Measurements from ENCODE around the gene BORCS5. TPM values are rescaled to one million over a fixed set of nuclear protein-coding genes. Genes with fewer than 3 reads are reported as not detected.
"Not testable (repeated sequence)": the region's sequence is repeated elsewhere in the genome, so short reads cannot be mapped to it uniquely, and the experiment has no call there.

BORCS5 gene
- total RNA-seq, 2 experiments from 2014 or later, result 41.1 to 43.3 TPM

GRCh38 chr12:12408265-12408690 lies 51.4 kb downstream of the BORCS5 start:
- ChIA-PET CTCF (no interaction called here), POLR2A (no interaction called here)

GRCh38 chr12:12409337-12409736 lies 52.5 kb downstream of the BORCS5 start:
- POLR2A ChIA-PET, CTCF ChIA-PET: not testable (repeated sequence)

- CTCF ChIA-PET, result interaction anchor here (0.6 to 0.7 kb wide), 3 partner anchors 66 to 262 kb away, joined by 3 to 4 read pairs (median 3); partner anchors contain the start of gene MANSC1
- POLR2A ChIA-PET, result interaction anchor here (0.7 kb wide), 1 partner anchor 82 kb away, joined by 9 read pairs; no protein-coding TSS in a partner anchor
Observed at GRCh38 chr12:12415886-12416285, 59.0 kb downstream of the BORCS5 start.

GRCh38 chr12:12419165-12419564 lies 62.3 kb downstream of the BORCS5 start:
- CTCF ChIA-PET, POLR2A ChIA-PET: not testable (repeated sequence)

- ChIA-PET CTCF (interaction anchor here (1.3 to 1.5 kb wide), 2 partner anchors 10 to 46 kb away, joined by 3 to 5 read pairs; no protein-coding TSS in a partner anchor), POLR2A (interaction anchor here (0.6 kb wide), 1 partner anchor 259 kb away, joined by 3 read pairs; no protein-coding TSS in a partner anchor)
Observed at GRCh38 chr12:12423367-12423766, 66.5 kb downstream of the BORCS5 start.

- CTCF ChIA-PET, result no interaction called here
- POLR2A ChIA-PET, result no interaction called here
Observed at GRCh38 chr12:12425001-12425400, 68.1 kb downstream of the BORCS5 start.

- CTCF ChIA-PET, result no interaction called here
- POLR2A ChIA-PET, result no interaction called here
Observed at GRCh38 chr12:12425616-12426015, 68.7 kb downstream of the BORCS5 start.

GRCh38 chr12:12427568-12427967 lies 70.7 kb downstream of the BORCS5 start:
- ChIA-PET POLR2A (interaction anchor here (0.7 kb wide), 1 partner anchor 1965 kb away, joined by 11 read pairs; no protein-coding TSS in a partner anchor), CTCF (interaction anchor here (0.5 to 1.2 kb wide), 2 partner anchors 11 to 15 kb away, joined by 4 read pairs; no protein-coding TSS in a partner anchor)

- CTCF ChIA-PET, result interaction anchor here (1.2 kb wide), 1 partner anchor 14 kb away, joined by 4 read pairs; no protein-coding TSS in a partner anchor
- POLR2A ChIA-PET, result no interaction called here
Observed at GRCh38 chr12:12428047-12428446, 71.2 kb downstream of the BORCS5 start.

GRCh38 chr12:12428961-12429657 lies 72.2 kb downstream of the BORCS5 start:
- ChIA-PET CTCF (no interaction called here), POLR2A (interaction anchor here (0.7 kb wide), 1 partner anchor 45 kb away, joined by 5 read pairs; no protein-coding TSS in a partner anchor)

GRCh38 chr12:12432364-12432763 lies 75.5 kb downstream of the BORCS5 start:
- ChIA-PET CTCF (interaction anchor here (1.2 kb wide), 1 partner anchor 10 kb away, joined by 5 read pairs; no protein-coding TSS in a partner anchor), POLR2A (no interaction called here)

- POLR2A ChIA-PET, result no interaction called here
- CTCF ChIA-PET, result interaction anchor here (1.2 kb wide), 1 partner anchor 11 kb away, joined by 5 read pairs; no protein-coding TSS in a partner anchor
Observed at GRCh38 chr12:12433203-12433731, 76.4 kb downstream of the BORCS5 start.

- CTCF ChIA-PET, result no interaction called here
- POLR2A ChIA-PET, result no interaction called here
Observed at GRCh38 chr12:12436831-12437345, 80.0 kb downstream of the BORCS5 start.

GRCh38 chr12:12439636-12440035 lies 82.8 kb downstream of the BORCS5 start:
- ChIA-PET CTCF (interaction anchor here (2.0 to 3.8 kb wide), 2 partner anchors 17 to 36 kb away, joined by 7 to 20 read pairs; no protein-coding TSS in a partner anchor), POLR2A (interaction anchor here (2.0 to 3.7 kb wide), 2 partner anchors 22 to 82 kb away, joined by 5 to 15 read pairs; partner anchors contain the start of gene BORCS5)

GRCh38 chr12:12440784-12441428 lies 84.0 kb downstream of the BORCS5 start:
- CTCF ChIA-PET, result interaction anchor here (0.6 to 3.8 kb wide), 8 partner anchors 11 to 759 kb away, joined by 3 to 20 read pairs (median 3); no protein-coding TSS in a partner anchor
- POLR2A ChIA-PET, result interaction anchor here (1.5 to 3.7 kb wide), 5 partner anchors 9 to 42 kb away, joined by 5 to 15 read pairs (median 13); no protein-coding TSS in a partner anchor

- CTCF ChIA-PET, result interaction anchor here (0.6 to 3.8 kb wide), 12 partner anchors 11 to 758 kb away, joined by 3 to 20 read pairs (median 4); no protein-coding TSS in a partner anchor
- POLR2A ChIA-PET, result interaction anchor here (0.8 to 3.7 kb wide), 10 partner anchors 10 to 284 kb away, joined by 3 to 16 read pairs (median 8); no protein-coding TSS in a partner anchor
Observed at GRCh38 chr12:12441429-12441807, 84.5 kb downstream of the BORCS5 start.

GRCh38 chr12:12441843-12442461 lies 85.1 kb downstream of the BORCS5 start:
- CTCF ChIA-PET, result interaction anchor here (0.5 to 3.8 kb wide), 12 partner anchors 10 to 288 kb away, joined by 3 to 20 read pairs (median 4); no protein-coding TSS in a partner anchor
- POLR2A ChIA-PET, result interaction anchor here (0.6 to 3.7 kb wide), 13 partner anchors 10 to 283 kb away, joined by 3 to 16 read pairs (median 5); no protein-coding TSS in a partner anchor

GRCh38 chr12:12442548-12443071 lies 85.7 kb downstream of the BORCS5 start:
- POLR2A ChIA-PET, result interaction anchor here (0.9 to 3.7 kb wide), 10 partner anchors 11 to 283 kb away, joined by 3 to 16 read pairs (median 8); no protein-coding TSS in a partner anchor
- CTCF ChIA-PET, result interaction anchor here (0.5 to 3.8 kb wide), 8 partner anchors 14 to 288 kb away, joined by 3 to 20 read pairs (median 4); no protein-coding TSS in a partner anchor

All from activated CD8-positive, alpha-beta memory T cell treated with anti-CD3 and anti-CD28 coated beads for 36 hours (primary cell).